CD14-positive monocyte (primary cell): ENCODE data around the gene CPD. TPM values are rescaled to one million over a fixed set of nuclear protein-coding genes. Genes with fewer than 3 reads are reported as not detected.

Experiments used
- DNase-seq, 3 donors: peaks; one replicate each; pipeline ENCODE4 v3.0.0-alpha.2; 2011 to 2022
- H2AFZ ChIP-seq: 2 replicates; pipeline ENCODE4 v1.6.0; 2012; ENCODE audit warnings: mild to moderate bottlenecking, low read depth, low read length, inconsistent platforms; ENCODE audit not compliant: insufficient read depth, poor library complexity, severe bottlenecking
- H3K27ac ChIP-seq, 2 donors: 1 replicate in 1 of 2; 2 replicates in 1 of 2; pipeline ENCODE4 v1.5.1; 2012 to 2013; ENCODE audit warnings: low read length in 2 of 2, control low read depth in 1 of 2, inconsistent platforms in 1 of 2, low read depth in 1 of 2, mild to moderate bottlenecking in 1 of 2
- H3K27me3 ChIP-seq, 2 donors: one replicate each; pipeline versions ENCODE4 v1.6.0 to v1.6.1; 2011 to 2013; ENCODE audit warnings: low read length in 2 of 2; ENCODE audit not compliant: control insufficient read depth in 2 of 2, insufficient read depth in 2 of 2
- H3K36me3 ChIP-seq, 2 donors: replicated peaks in 1 of 2; 1 replicate in 1 of 2; 2 replicates in 1 of 2; pipeline versions ENCODE4 v1.5.1 to v1.6.1; 2012 to 2013; ENCODE audit warnings: low read length in 2 of 2, control low read depth in 1 of 2, inconsistent platforms in 1 of 2, mild to moderate bottlenecking in 1 of 2; ENCODE audit not compliant: insufficient read depth in 2 of 2, control insufficient read depth in 1 of 2
- H3K4me1 ChIP-seq, 2 donors: 1 replicate in 1 of 2; 2 replicates in 1 of 2; pipeline versions ENCODE4 v1.5.1 to v1.6.1; 2012 to 2013; ENCODE audit warnings: low read length in 2 of 2, control low read depth in 1 of 2, inconsistent platforms in 1 of 2, mild to moderate bottlenecking in 1 of 2, moderate library complexity in 1 of 2; ENCODE audit not compliant: insufficient read depth in 2 of 2, control insufficient read depth in 1 of 2
- H3K4me2 ChIP-seq: replicated peaks from 2 replicates; pipeline ENCODE3; 2012; ENCODE audit warnings: low read length, moderate library complexity, mild to moderate bottlenecking; ENCODE audit not compliant: poor library complexity, severe bottlenecking; ENCODE audit errors: extremely low read depth
- H3K4me3 ChIP-seq, 3 experiments: fragments of 200-600 bp in 1 of 3; sonication (generic) in 1 of 3; replicated peaks in 1 of 3; 1 replicate in 2 of 3; 2 replicates in 1 of 3; pipeline ENCODE4 v1.5.1; 2011 to 2013; ENCODE audit warnings: low read length in 3 of 3, mild to moderate bottlenecking in 3 of 3, control low read depth in 2 of 3, low read depth in 2 of 3, inconsistent platforms in 1 of 3, moderate library complexity in 1 of 3
- H3K79me2 ChIP-seq: 2 replicates; pipeline ENCODE4 v1.6.0; 2012; ENCODE audit warnings: mild to moderate bottlenecking, control low read depth, inconsistent platforms, low read length, moderate library complexity; ENCODE audit not compliant: insufficient read depth
- H3K9ac ChIP-seq: 2 replicates; pipeline ENCODE4 v1.6.0; 2017; ENCODE audit warnings: low read length, mild to moderate bottlenecking; ENCODE audit not compliant: insufficient read depth, poor library complexity, severe bottlenecking
- H3K9me3 ChIP-seq, 2 donors: replicated peaks in 1 of 2; 1 replicate in 1 of 2; 2 replicates in 1 of 2; pipeline versions ENCODE4 v1.5.1 to v1.6.1; 2012 to 2013; ENCODE audit warnings: low read length in 2 of 2, control low read depth in 1 of 2; ENCODE audit not compliant: control insufficient read depth in 1 of 2, insufficient read depth in 1 of 2
- H4K20me1 ChIP-seq: 2 replicates; pipeline ENCODE4 v1.6.0; 2012; ENCODE audit warnings: mild to moderate bottlenecking, low read length, control low read depth, moderate library complexity; ENCODE audit not compliant: insufficient read depth
- H3K27ac Mint-ChIP-seq, 7 donors: one replicate each; pipeline ENCODE4 v1.8.0; 2020; ENCODE audit warnings: mild to moderate bottlenecking in 7 of 7, mixed read lengths in 7 of 7, moderate library complexity in 6 of 7, inconsistent platforms in 2 of 7
- H3K27me3 Mint-ChIP-seq, 3 donors: one replicate each; pipeline ENCODE4 v1.8.0; 2021 to 2022; ENCODE audit warnings: low read depth in 3 of 3, mild to moderate bottlenecking in 3 of 3, mixed read lengths in 3 of 3, moderate library complexity in 3 of 3, inconsistent platforms in 1 of 3
- H3K36me3 Mint-ChIP-seq, 2 donors: one replicate each; pipeline ENCODE4 v1.8.0; 2020; ENCODE audit warnings: mixed read lengths in 2 of 2, inconsistent platforms in 1 of 2, mild to moderate bottlenecking in 1 of 2
- H3K4me1 Mint-ChIP-seq: one replicate; pipeline ENCODE4 v1.8.0; 2020; ENCODE audit warnings: mild to moderate bottlenecking, mixed read lengths
- H3K4me3 Mint-ChIP-seq, 2 donors: one replicate each; pipeline ENCODE4 v1.8.0; 2020; ENCODE audit warnings: mild to moderate bottlenecking in 2 of 2, mixed read lengths in 2 of 2, moderate library complexity in 1 of 2
- H3K9me3 Mint-ChIP-seq, 7 donors: one replicate each; pipeline ENCODE4 v1.8.0; 2020 to 2022; ENCODE audit warnings: mixed read lengths in 7 of 7, mild to moderate bottlenecking in 6 of 7, moderate library complexity in 6 of 7, inconsistent platforms in 2 of 7
- CTCF ChIP-seq: fragments of 200-600 bp; IDR thresholded peaks from one replicate; pipeline ENCODE4 v1.8.0; 2022; ENCODE audit warnings: antibody characterized with exemption, mild to moderate bottlenecking
- WGBS: methylation state at CpG from one replicate; pipeline ENCODE4 v1.1.5; 2013; ENCODE audit warnings: missing lambda C conversion rate; ENCODE audit not compliant: insufficient coverage; 5-methylcytosine and 5-hydroxymethylcytosine counted together
- intact Hi-C, 2 donors: fragments of 100-400 bp; cut with micrococcal nuclease; formaldehyde crosslinking; loops; one replicate each; pipeline versions ENCODE4 v1.15.0 to v1.15.1; 2023
- polyA plus RNA-seq, 3 donors: library from polyadenylated mRNA; depleted of rRNA in 1 of 3; unstranded in 2 of 3; stranded (reverse) in 1 of 3; fragments of 300-500 nt in 2 of 3; fragments of >200 nt in 1 of 3; fragmentation: Illumina TruSeq in 2 of 3; gene quantifications; 1 replicate in 2 of 3; 2 replicates in 1 of 3; pipeline ENCODE4 v1.2.3, GENCODE V29; 2012 to 2021

Gene CPD
- polyA plus RNA-seq, 3 donors, result 9.2 to 47.0 (median 32.2) TPM

- H3K4me1 ChIP-seq, result peaks cover 17 to 26% of the 10 kb centered on the region in 2 donors
- no peak overlapping the region for H2AFZ ChIP-seq
- peaks cover 52 to 67% of the 10 kb centered on the region in 2 donors for H3K36me3 ChIP-seq
- peaks cover 28% of the 10 kb centered on the region for H4K20me1 ChIP-seq
- H3K27me3 Mint-ChIP-seq, result peaks cover 0 to 1% (median 0%) of the 10 kb centered on the region in 3 donors
- no peaks in the 10 kb centered on the region for H3K9me3 ChIP-seq
- H3K79me2 ChIP-seq, result peaks cover 84% of the 10 kb centered on the region
- H3K4me3 ChIP-seq, result peak overlapping the region in 1 of 3 experiments; percentile 54
- WGBS, result 43% methylated on average over 2 of the region's 6 CpGs
- no peak for TF ChIP-seq CTCF
- H3K4me1 Mint-ChIP-seq, result peaks cover 19% of the 10 kb centered on the region
- H3K9me3 Mint-ChIP-seq, result peaks cover 0 to 3% (median 0%) of the 10 kb centered on the region in 7 donors
- H3K4me2 ChIP-seq, result peak overlapping the region; percentile 56
- DNase-seq, result peak; percentile 65 to 81 (median 79)
- H3K27ac ChIP-seq, result peak overlapping the region; percentile 56 to 85
- H3K9ac ChIP-seq, result no peak overlapping the region
- H3K27me3 ChIP-seq, result no peaks in the 10 kb centered on the region
- peak overlapping the region; percentile 89 to 96 (median 91) for H3K27ac Mint-ChIP-seq
- H3K36me3 Mint-ChIP-seq, result peaks cover 62% of the 10 kb centered on the region in 2 donors
- intact Hi-C loops, result loop anchor here in 1 of 2 donors (10.0 kb wide), 1 partner anchor 95 kb away; the partner anchor contains the start of gene BLMH
- peak overlapping the region in 1 of 2 donors; percentile 53 for H3K4me3 Mint-ChIP-seq
These were observed 11.1 kb downstream of the CPD start for GRCh38 chr17:30389756-30390300.

- H3K4me1 ChIP-seq, result peaks cover 17 to 26% of the 10 kb centered on the region in 2 donors
- no peaks in the 10 kb centered on the region for H3K27me3 ChIP-seq
- no peak for DNase-seq
- H3K9me3 ChIP-seq, result no peaks in the 10 kb centered on the region
- WGBS, result no CpG with 5 or more reads among the region's 2 CpGs
- H3K9ac ChIP-seq, result no peak overlapping the region
- peaks cover 38 to 59% of the 10 kb centered on the region in 2 donors for H3K36me3 ChIP-seq
- no peak overlapping the region for H2AFZ ChIP-seq
- TF ChIP-seq CTCF, result no peak
- Mint-ChIP-seq H3K4me1 (peaks cover 20% of the 10 kb centered on the region), H3K36me3 (peaks cover 54 to 57% of the 10 kb centered on the region in 2 donors), H3K4me3 (no peak overlapping the region), H3K9me3 (peaks cover 0 to 3% (median 0%) of the 10 kb centered on the region in 7 donors), H3K27me3 (peaks cover 0 to 1% (median 0%) of the 10 kb centered on the region in 3 donors), H3K27ac (peak overlapping the region in 2 of 7 donors; percentile 58 to 66)
- no peak overlapping the region for H3K4me3 ChIP-seq
- H4K20me1 ChIP-seq, result peaks cover 29% of the 10 kb centered on the region
- peaks cover 78% of the 10 kb centered on the region for H3K79me2 ChIP-seq
- H3K27ac ChIP-seq, result no peak overlapping the region
- no peak overlapping the region for H3K4me2 ChIP-seq
- intact Hi-C loops, result no loop called here
These were observed 12.8 kb downstream of the CPD start for GRCh38 chr17:30391534-30391933.
